Measurements from ENCODE around the gene MECR. TPM values are rescaled to one million over a fixed set of nuclear protein-coding genes. Genes with fewer than 3 reads are reported as not detected.

The MECR gene
- polyA plus RNA-seq, 1 of the 3 experiments (the other 2 are of a cell fraction) = 38.3 TPM

- no peaks in the 10 kb centered on the region for H3K9me2 ChIP-seq
- H3F3A ChIP-seq (replicated peaks; ENCODE audit: insufficient read depth) = no peaks in the 10 kb centered on the region
- no peaks in the 10 kb centered on the region for H3K36me3 ChIP-seq (replicated peaks in 1 of 2; ENCODE audit: control insufficient read depth in 1 of 2, insufficient read depth in 2 of 2, low read length in 1 of 2)
- no peak overlapping the region for H3K4me2 ChIP-seq
- TF ChIP-seq FOSL2 (IDR thresholded peaks at IDR 0.05; ENCODE audit: borderline replicate concordance, low read depth) = no peak
- TF ChIP-seq REST (IDR thresholded peaks at IDR 0.05; ENCODE audit: low read depth, low read length) = no peak
- TF ChIP-seq GABPA (IDR thresholded peaks at IDR 0.05; ENCODE audit: low read depth) = no peak
- no peak for TF ChIP-seq NFIC (IDR thresholded peaks at IDR 0.05; ENCODE audit: borderline replicate concordance)
- TF ChIP-seq GATA2 (CRISPR knock-in tag; IDR thresholded peaks at IDR 0.05) = no peak
- TF ChIP-seq USF1 (IDR thresholded peaks at IDR 0.05; ENCODE audit: borderline replicate concordance, low read depth) = no peak
- no peak overlapping the region for H3K9ac ChIP-seq
- DNase-seq = no peak
- WGBS (ENCODE audit: low lambda C conversion rate) = 97% methylated on average over 5 of the region's 5 CpGs
- ChIA-PET CTCF (interaction anchor here (0.9 to 1.7 kb wide), 2 partner anchors 30 to 883 kb away, joined by 3 read pairs; no protein-coding TSS in a partner anchor), POLR2A (no interaction called here)
- H3K9me3 ChIP-seq = no peaks in the 10 kb centered on the region
- no peak overlapping the region for H3K27ac ChIP-seq (ENCODE audit: low read depth in 2 of 2, low read length in 1 of 2)
- H3K4me1 ChIP-seq (ENCODE audit: control insufficient read depth in 1 of 2, insufficient read depth in 2 of 2, low read depth in 1 of 2, low read length in 1 of 2) = peaks cover 11 to 13% of the 10 kb centered on the region in 2 experiments; a peak in 3 of 4 replicates
- H2AFZ ChIP-seq (ENCODE audit: low read depth) = no peak overlapping the region
- H3K27me3 ChIP-seq (ENCODE audit: insufficient read depth) = no peaks in the 10 kb centered on the region
- no peaks in the 10 kb centered on the region for H4K20me1 ChIP-seq (ENCODE audit: insufficient read depth)
- H3K79me2 ChIP-seq (ENCODE audit: insufficient read depth) = peaks cover 33% of the 10 kb centered on the region
- no peak overlapping the region for H3K4me3 ChIP-seq (ENCODE audit: low read depth in 2 of 2, low read length in 1 of 2)
These were observed 3.2 kb downstream of the MECR start for GRCh38 chr1:29227511-29227910.

- Histone ChIP-seq H3K9me3 (no peaks in the 10 kb centered on the region), H3K4me2 (no peak overlapping the region), H3K79me2 (ENCODE audit: insufficient read depth) (peaks cover 30% of the 10 kb centered on the region), H2AFZ (ENCODE audit: low read depth) (no peak overlapping the region), H3K36me3 (replicated peaks in 1 of 2; ENCODE audit: control insufficient read depth in 1 of 2, insufficient read depth in 2 of 2, low read length in 1 of 2) (peaks cover 0 to 3% of the 10 kb centered on the region in 2 experiments), H3K27me3 (ENCODE audit: insufficient read depth) (no peaks in the 10 kb centered on the region), H3K27ac (ENCODE audit: low read depth in 2 of 2, low read length in 1 of 2) (no peak overlapping the region), H4K20me1 (ENCODE audit: insufficient read depth) (no peaks in the 10 kb centered on the region), H3F3A (replicated peaks; ENCODE audit: insufficient read depth) (no peaks in the 10 kb centered on the region), H3K9ac (no peak overlapping the region), H3K4me3 (ENCODE audit: low read depth in 2 of 2, low read length in 1 of 2) (no peak overlapping the region), H3K9me2 (no peaks in the 10 kb centered on the region), H3K4me1 (ENCODE audit: control insufficient read depth in 1 of 2, insufficient read depth in 2 of 2, low read depth in 1 of 2, low read length in 1 of 2) (peaks cover 7 to 9% of the 10 kb centered on the region in 2 experiments; a peak in 3 of 4 replicates)
- POLR2A ChIA-PET = no interaction called here
- no peak for DNase-seq
- WGBS (ENCODE audit: low lambda C conversion rate) = 92% methylated on average over 2 of the region's 4 CpGs
- TF ChIP-seq, protein P1, sequence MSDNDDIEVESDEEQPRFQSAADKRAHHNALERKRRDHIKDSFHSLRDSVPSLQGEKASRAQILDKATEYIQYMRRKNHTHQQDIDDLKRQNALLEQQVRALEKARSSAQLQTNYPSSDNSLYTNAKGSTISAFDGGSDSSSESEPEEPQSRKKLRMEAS (IDR thresholded peaks at IDR 0.05; ENCODE audit: low read depth) = no peak
- TF ChIP-seq RCOR1 (IDR thresholded peaks at IDR 0.05; ENCODE audit: low read length) (no peak), EZH2phosphoT487 (IDR thresholded peaks at IDR 0.05; ENCODE audit: borderline replicate concordance, low read depth) (no peak), MXI1 (IDR thresholded peaks at IDR 0.05; ENCODE audit: low read depth, low read length) (no peak)
- CTCF ChIA-PET = interaction anchor here (1.2 kb wide), 1 partner anchor 348 kb away, joined by 5 read pairs; no protein-coding TSS in a partner anchor
These were observed 5.4 kb downstream of the MECR start for GRCh38 chr1:29225361-29225760.
